GM18520 (cell line): ENCODE data around the gene RASSF4.
A peak's percentile ranks its signal among the peaks of the same experiment; 100 is the strongest.

Experiments used
- ATAC-seq: cut with Tn5 transposase; IDR thresholded peaks from one replicate; pipeline ENCODE4 v1.9.1; 2021; ENCODE audit not compliant: unreplicated experiment

Gene RASSF4

GRCh38 chr10:44946205-44946604, 13.4 kb upstream of the RASSF4 start:
- ATAC-seq, result peak; percentile 61

- ATAC-seq, result peak; percentile 41
Measured at GRCh38 chr10:44947371-44948152, 12.0 kb upstream of the RASSF4 start.

GRCh38 chr10:44948642-44949041, 11.0 kb upstream of the RASSF4 start:
- no peak for ATAC-seq

GRCh38 chr10:44949127-44949802, 10.3 kb upstream of the RASSF4 start:
- ATAC-seq, result no peak

GRCh38 chr10:44949915-44950314, 9.7 kb upstream of the RASSF4 start:
- ATAC-seq, result no peak

- no peak for ATAC-seq
Measured at GRCh38 chr10:44950326-44951225, 9.0 kb upstream of the RASSF4 start.

GRCh38 chr10:44951576-44952226, 7.9 kb upstream of the RASSF4 start:
- no peak for ATAC-seq

GRCh38 chr10:44952779-44953231, 6.8 kb upstream of the RASSF4 start:
- no peak for ATAC-seq

- no peak for ATAC-seq
Measured at GRCh38 chr10:44954042-44954441, 5.6 kb upstream of the RASSF4 start.

- no peak for ATAC-seq
Measured at GRCh38 chr10:44954962-44955361, 4.6 kb upstream of the RASSF4 start.

GRCh38 chr10:44955413-44956070, 4.1 kb upstream of the RASSF4 start:
- ATAC-seq, result no peak

GRCh38 chr10:44956226-44956625, 3.4 kb upstream of the RASSF4 start:
- no peak for ATAC-seq

GRCh38 chr10:44956717-44957706, 2.6 kb upstream of the RASSF4 start:
- ATAC-seq, result no peak

GRCh38 chr10:44958196-44958897, 1.3 kb upstream of the RASSF4 start:
- ATAC-seq, result no peak

GRCh38 chr10:44958898-44959246, 730 bp upstream of the RASSF4 start:
- ATAC-seq, result no peak

- ATAC-seq, result no peak
Measured at GRCh38 chr10:44960088-44960460, 472 bp downstream of the RASSF4 start.

GRCh38 chr10:44960482-44961229, 1.1 kb downstream of the RASSF4 start:
- no peak for ATAC-seq

- ATAC-seq, result no peak
Measured at GRCh38 chr10:44961230-44961571, 1.6 kb downstream of the RASSF4 start.
